ENCODE data around the gene MYBPC2. TPM values are rescaled to one million over a fixed set of nuclear protein-coding genes. Genes with fewer than 3 reads are reported as not detected.

Gene MYBPC2
- total and polyA plus RNA-seq, 2 donors (not counting 3 experiments of a cell fraction or from before 2014, with no cell fraction given): 0.03 TPM; not detected in 1

- H3K4me2 ChIP-seq (ENCODE audit: insufficient read depth, low read length): no peak overlapping the region
- intact Hi-C loops (cut with micrococcal nuclease): no loop called here
These were observed 24.6 kb downstream of the MYBPC2 start for GRCh38 chr19:50457300-50457699.

More at GRCh38 chr19:50457300-50457699, 24.6 kb downstream of the MYBPC2 start:
- H4K20me1 ChIP-seq (replicated peaks; ENCODE audit: control insufficient read depth, extremely low read depth, insufficient read depth, low read length): no peaks in the 10 kb centered on the region
- dilution Hi-C loops (cut with MboI; ENCODE audit: extremely low pct_ligation_motif_present, low sequenced_read_pairs): no loop called here
- H3K9ac ChIP-seq (replicated peaks; ENCODE audit: extremely low read depth, insufficient read depth, low read length): no peak overlapping the region
- no peak overlapping the region for H2AFZ ChIP-seq (ENCODE audit: low read depth, low read length)
- H3K4me3 ChIP-seq (replicated peaks in 1 of 3; ENCODE audit: insufficient read depth in 1 of 3, low read depth in 1 of 3, low read length in 3 of 3): no peak overlapping the region
- POLR2A ChIA-PET: interaction anchor here (0.7 kb wide), 1 partner anchor 39 kb away, joined by 5 read pairs; no protein-coding TSS in a partner anchor
- H3K9me3 ChIP-seq (replicated peaks; ENCODE audit: control insufficient read depth, insufficient read depth, low read length): no peaks in the 10 kb centered on the region
- no TSS peak for BruUV-seq (replicated peaks)
- CTCF ChIA-PET: interaction anchor here (1.1 to 2.5 kb wide), 3 partner anchors 42 to 100 kb away, joined by 5 to 8 read pairs (median 7); no protein-coding TSS in a partner anchor
- H3K9me1 ChIP-seq (replicated peaks; ENCODE audit: control insufficient read depth, extremely low read depth, insufficient read depth, low read length): no peaks in the 10 kb centered on the region
- no peaks in the 10 kb centered on the region for H3K79me2 ChIP-seq (ENCODE audit: control insufficient read depth, insufficient read depth, low read length)
- H3K36me3 ChIP-seq (ENCODE audit: control insufficient read depth in 2 of 2, extremely low read depth in 1 of 2, insufficient read depth in 2 of 2, low read length in 2 of 2): no peaks in the 10 kb centered on the region
- no peak overlapping the region for H3K27ac ChIP-seq (ENCODE audit: insufficient read depth, low read depth, low read length)
- no peaks in the 10 kb centered on the region for H3K27me3 ChIP-seq (ENCODE audit: control insufficient read depth in 2 of 2, insufficient read depth in 2 of 2, low read length in 2 of 2)
- TF ChIP-seq EZH2 (IDR thresholded peaks at IDR 0.05; ENCODE audit: borderline replicate concordance, low read depth, low read length, severe bottlenecking) (no peak), MYC (IDR thresholded peaks at IDR 0.05; ENCODE audit: low read depth, low read length) (no peak), POLR2AphosphoS5 (IDR thresholded peaks at IDR 0.05; ENCODE audit: insufficient read depth, low read depth, low read length) (no peak), POLR2A (IDR thresholded peaks at IDR 0.05; ENCODE audit: low read depth, low read length) (no peak), MAX (IDR thresholded peaks at IDR 0.05; ENCODE audit: insufficient read depth, insufficient read length) (no peak), JUN (IDR thresholded peaks at IDR 0.05; ENCODE audit: borderline replicate concordance, insufficient read depth, insufficient read length, low read depth) (no peak), FOS (IDR thresholded peaks at IDR 0.05; ENCODE audit: borderline replicate concordance, insufficient read depth, low read length) (no peak), GATA2 (IDR thresholded peaks at IDR 0.05; ENCODE audit: insufficient read depth, insufficient read length, low read depth, low read length) (no peak)
- TF ChIP-seq, protein P1, sequence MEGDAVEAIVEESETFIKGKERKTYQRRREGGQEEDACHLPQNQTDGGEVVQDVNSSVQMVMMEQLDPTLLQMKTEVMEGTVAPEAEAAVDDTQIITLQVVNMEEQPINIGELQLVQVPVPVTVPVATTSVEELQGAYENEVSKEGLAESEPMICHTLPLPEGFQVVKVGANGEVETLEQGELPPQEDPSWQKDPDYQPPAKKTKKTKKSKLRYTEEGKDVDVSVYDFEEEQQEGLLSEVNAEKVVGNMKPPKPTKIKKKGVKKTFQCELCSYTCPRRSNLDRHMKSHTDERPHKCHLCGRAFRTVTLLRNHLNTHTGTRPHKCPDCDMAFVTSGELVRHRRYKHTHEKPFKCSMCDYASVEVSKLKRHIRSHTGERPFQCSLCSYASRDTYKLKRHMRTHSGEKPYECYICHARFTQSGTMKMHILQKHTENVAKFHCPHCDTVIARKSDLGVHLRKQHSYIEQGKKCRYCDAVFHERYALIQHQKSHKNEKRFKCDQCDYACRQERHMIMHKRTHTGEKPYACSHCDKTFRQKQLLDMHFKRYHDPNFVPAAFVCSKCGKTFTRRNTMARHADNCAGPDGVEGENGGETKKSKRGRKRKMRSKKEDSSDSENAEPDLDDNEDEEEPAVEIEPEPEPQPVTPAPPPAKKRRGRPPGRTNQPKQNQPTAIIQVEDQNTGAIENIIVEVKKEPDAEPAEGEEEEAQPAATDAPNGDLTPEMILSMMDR (IDR thresholded peaks at IDR 0.05; ENCODE audit: extremely low read depth in 1 of 2, insufficient read depth in 1 of 2, low read depth in 1 of 2, low read length in 2 of 2): no peak
- no peaks in the 10 kb centered on the region for H3K4me1 ChIP-seq (ENCODE audit: control insufficient read depth, extremely low read depth, insufficient read depth, low read length)
- FAIRE-seq (no peak), DNase-seq (ENCODE audit: low read depth, low spot score) (no peak)
